Omental fat pad (tissue), 4 donors: ENCODE measurements around the gene ZNF483. TPM values are rescaled to one million over a fixed set of nuclear protein-coding genes. Genes with fewer than 3 reads are reported as not detected.

Experiments
- ATAC-seq: fragments of 150-250 bp; one replicate; pipeline ENCODE4 v1.9.1; 2016; ENCODE audit warnings: mild to moderate bottlenecking, moderate library complexity; ENCODE audit not compliant: low FRiP score
- DNase-seq: peaks from one replicate; pipeline ENCODE4 v3.0.0-alpha.2; 2019; ENCODE audit warnings: low spot score
- total RNA-seq, 4 donors: library from RNA; depleted of rRNA; stranded (reverse); fragments of >200 nt; gene quantifications; one replicate each; pipeline ENCODE4 v1.1.0, GENCODE V29; 2016
- TF ChIP-seq, protein P1 (sequence below), 3 donors: fragments of 450-650 bp; IDR thresholded peaks; one replicate each; pipeline ENCODE4 v1.5.1; 2016 to 2017; ENCODE audit warnings: antibody characterized with exemption in 3 of 3, mild to moderate bottlenecking in 3 of 3, moderate library complexity in 2 of 3

The ZNF483 gene
- 10 to 100 TPM in 1 of 4 donors, 1 to 10 TPM in 3; 2.8 to 11.9 (median 3.7) TPM for total RNA-seq

DNA sequence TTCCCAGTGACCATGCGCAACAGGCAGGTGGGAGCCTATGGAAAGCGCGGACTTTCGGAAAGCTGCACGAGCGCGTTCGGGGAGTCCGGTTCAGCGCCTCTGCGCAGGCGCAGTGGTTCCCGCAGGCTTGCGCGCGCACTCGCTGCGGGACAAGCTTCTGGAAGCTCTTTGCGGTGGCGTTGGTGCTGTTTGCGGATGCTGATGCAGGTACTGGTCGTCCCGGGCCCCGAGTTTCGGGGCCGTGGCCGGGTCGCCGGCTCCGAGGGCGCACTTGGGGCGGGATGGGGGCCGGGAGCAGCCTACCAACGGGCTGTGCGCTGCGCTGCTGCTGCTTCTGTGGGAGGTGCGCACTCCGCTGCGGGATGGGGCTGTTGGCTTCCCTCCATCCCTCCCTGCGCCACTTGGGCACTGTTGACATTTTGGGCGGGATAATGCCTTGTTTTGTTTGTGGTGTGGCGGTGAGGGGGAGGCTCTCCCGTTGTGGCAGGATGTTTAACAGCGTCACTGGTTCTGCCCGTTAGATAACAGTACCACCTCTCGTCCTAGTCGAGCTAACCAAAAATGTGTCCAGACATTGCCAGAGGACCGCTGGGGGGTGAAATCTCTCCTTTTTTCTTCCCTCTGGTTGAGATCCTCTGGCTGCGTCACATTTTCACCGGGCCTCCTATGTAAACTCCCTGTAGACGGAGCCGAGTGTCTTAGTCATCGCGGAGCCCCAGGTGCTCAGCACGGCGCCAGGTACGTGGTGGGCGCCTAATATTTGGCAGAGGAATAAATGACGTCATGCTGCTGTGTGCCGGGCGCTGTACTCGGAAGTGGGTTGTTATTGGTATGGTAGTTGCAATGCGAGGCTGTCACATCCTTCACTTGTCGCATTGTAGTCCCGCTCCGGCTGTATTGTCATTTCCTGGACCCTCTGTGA lies at the start of gene ZNF483:
ZNF483 (plus strand) TSS at position 124 of the 922 bp plus-strand sequence. CDS start 2,217 bp downstream, outside the sequence.
- TF ChIP-seq, protein P1, sequence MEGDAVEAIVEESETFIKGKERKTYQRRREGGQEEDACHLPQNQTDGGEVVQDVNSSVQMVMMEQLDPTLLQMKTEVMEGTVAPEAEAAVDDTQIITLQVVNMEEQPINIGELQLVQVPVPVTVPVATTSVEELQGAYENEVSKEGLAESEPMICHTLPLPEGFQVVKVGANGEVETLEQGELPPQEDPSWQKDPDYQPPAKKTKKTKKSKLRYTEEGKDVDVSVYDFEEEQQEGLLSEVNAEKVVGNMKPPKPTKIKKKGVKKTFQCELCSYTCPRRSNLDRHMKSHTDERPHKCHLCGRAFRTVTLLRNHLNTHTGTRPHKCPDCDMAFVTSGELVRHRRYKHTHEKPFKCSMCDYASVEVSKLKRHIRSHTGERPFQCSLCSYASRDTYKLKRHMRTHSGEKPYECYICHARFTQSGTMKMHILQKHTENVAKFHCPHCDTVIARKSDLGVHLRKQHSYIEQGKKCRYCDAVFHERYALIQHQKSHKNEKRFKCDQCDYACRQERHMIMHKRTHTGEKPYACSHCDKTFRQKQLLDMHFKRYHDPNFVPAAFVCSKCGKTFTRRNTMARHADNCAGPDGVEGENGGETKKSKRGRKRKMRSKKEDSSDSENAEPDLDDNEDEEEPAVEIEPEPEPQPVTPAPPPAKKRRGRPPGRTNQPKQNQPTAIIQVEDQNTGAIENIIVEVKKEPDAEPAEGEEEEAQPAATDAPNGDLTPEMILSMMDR (IDR thresholded peaks at IDR 0.05), result no peak
- DNase-seq (peak; percentile 59), ATAC-seq (peak; percentile 92)

DNA sequence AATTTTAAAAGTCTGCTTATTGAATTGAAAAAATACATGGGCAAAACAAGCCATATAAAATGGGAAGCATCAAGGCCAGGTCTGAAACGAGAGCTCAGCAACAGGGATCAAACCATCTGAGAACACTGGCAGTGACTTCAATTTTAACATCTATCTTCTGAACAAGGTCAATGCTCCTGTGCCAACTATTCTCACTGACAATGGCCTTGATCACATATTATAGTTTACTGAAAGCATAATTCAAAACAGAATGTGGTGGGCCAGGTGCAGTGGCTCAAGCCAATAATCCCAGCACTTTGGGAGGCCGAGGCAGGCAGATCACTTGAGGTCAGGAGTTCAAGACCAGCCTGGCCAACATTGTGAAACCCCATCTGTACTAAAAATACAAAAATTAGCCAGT lies 49.8 kb upstream of the ZNF483 start:
- DNase-seq (no peak), ATAC-seq (no peak)
- TF ChIP-seq, protein P1 (IDR thresholded peaks at IDR 0.05), result no peak

DNA sequence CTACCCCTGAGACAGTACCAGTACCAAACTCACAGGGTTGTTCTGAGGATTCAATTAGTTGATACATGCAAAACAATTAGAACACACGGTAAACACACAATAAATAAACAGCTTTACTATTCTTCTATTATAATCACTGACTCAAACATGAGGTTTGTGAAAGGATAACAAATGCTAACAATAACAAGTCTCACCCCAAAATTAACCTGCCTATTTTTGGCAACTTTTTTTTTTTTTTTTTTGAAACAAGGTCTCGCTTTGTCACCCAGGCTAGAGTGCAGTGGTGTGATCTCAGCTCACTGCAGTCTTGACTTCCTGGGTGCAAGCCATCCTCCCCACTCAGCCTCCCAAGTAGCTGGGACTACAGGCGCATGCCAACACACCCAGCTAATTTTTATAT lies 47.3 kb upstream of the ZNF483 start:
- TF ChIP-seq, protein P1 (IDR thresholded peaks at IDR 0.05), result no peak
- DNase-seq (no peak), ATAC-seq (no peak)

DNA sequence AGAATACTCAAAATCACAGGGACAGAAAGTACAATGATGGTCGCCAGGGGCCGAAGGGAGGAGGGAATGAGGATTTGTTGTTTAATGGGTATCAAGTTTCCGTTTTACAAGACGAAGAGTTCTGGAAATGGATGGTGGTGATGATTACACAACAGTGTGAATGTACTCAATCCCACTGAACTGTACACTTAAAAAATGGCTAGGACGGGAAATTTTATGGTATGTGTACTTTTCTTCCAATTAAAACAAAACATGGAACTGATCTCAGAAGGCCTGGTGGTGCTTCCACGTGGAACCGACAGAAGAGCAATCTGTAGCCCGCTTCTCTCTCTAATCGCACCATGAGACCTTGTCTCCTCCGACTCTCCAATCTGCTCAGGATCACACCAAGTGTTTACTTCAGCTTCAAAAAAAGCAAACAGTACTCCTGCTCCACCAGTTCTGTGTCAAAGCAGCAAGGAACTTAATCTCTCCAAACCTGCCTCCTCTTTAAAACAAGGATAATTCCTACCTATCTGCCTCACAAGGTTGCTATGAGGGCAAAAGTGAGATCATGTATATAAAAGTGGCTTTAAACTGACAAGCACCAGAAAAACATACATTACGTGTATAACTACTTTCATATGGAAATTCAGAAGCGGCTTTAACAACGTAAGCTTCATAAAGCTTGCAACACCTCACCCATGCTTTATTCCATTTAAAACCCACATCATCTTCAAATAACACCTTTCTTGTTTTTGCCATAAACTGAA lies 42.9 kb upstream of the ZNF483 start:
- no peak for DNase-seq
- TF ChIP-seq, protein P1 (IDR thresholded peaks at IDR 0.05), result no peak
- no peak for ATAC-seq

DNA sequence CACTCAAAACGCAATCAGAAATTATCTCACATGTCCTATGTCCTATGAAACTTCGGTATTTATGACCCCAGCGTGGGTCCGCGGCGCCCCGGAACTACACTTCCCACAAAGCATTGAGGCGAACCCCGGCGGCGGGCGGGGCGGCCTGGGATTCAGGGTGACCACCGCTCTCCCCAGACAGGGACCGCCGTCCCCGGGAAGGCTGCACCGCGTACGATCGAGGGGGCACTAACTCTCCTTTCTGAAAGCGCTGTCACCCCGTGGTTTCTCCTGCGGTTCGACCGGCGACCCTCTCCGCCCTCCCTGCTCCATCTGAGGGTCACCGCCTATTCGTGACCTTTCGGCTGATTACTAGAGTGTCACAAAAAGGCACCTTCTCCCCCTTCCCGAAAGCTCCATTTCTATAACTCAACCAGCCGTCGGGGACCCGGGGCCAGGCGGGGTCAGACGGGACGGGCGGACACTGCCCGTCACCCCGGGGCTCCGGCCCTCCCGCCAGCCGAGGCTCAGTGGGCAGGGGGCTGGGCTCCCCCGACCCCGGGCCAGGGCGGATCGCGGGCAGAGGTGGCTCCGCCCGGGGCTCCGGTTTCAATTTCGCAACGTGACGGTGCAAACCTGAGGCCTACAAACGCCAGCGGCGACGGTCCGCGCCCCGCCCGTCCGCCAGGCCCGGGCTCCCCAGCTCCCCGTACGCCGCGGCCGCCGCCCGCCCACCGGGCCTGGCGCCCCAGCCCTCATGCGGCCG lies 42.1 kb upstream of the ZNF483 start:
- ATAC-seq (peak; percentile 60), DNase-seq (peak; percentile 65)

DNA sequence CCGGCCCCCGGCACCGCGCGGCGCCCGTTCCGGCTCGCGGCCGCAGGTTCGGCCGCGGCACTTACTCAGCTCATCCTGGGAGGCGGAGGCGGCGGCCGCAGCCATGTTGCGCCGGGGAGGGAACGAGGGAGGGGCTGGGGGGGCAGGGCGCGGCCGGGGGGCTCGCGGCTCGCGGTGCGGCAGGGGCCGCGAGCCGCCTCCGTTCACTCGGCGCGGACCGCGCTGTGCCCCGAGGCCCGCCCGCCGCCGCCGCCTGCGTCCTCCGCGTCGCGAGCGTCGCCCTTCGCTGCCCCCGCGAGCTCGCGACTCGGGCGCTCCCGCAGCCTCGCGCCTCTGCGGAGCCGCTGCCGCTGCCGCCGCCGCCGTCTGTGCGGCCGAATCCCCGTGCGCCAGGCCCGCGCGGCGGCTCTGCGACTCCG lies 41.5 kb upstream of the ZNF483 start:
- DNase-seq (no peak), ATAC-seq (peak; percentile 50)
- TF ChIP-seq, protein P1 (IDR thresholded peaks at IDR 0.05), result no peak

More for the DNA sequence above, 42.1 kb upstream of the ZNF483 start:
- TF ChIP-seq, protein P1 (IDR thresholded peaks at IDR 0.05), result no peak
